HCEC 1CT (cell line): ENCODE results near the gene GTSF1L.

Source experiments
- DNase-seq: peaks from one replicate; pipeline ENCODE4 v3.0.0-alpha.2; 2017

The GTSF1L gene

DNA sequence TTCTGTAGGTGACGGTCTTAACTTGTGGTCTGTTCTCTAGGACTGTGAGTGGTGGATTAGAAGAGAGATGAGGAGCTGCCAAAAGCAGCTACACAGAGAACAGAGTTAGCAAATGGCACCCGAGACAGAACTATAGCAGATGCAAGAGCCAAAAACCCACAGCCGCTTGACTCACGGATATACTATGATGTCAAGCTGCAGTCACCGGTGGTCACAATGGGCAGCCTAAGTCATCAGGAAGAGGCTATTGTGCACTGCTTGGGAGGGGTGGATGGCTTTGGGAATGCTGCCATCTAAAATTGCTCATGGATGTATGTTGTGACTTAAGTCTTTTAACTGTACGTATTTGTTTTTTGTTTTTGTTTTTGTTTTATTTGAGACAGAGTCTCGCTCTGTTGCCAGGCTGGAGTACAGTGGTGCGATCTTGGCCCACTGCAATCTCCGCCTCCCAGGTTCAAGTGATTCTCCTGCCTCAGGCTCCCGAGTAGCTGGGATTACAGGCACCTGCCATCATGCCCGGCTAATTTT is at the start of gene GTSF1L:
Gene GTSF1L, minus strand, starts transcription at position 192 of the 528 bp plus-strand sequence. CDS start 308 bp downstream, outside the sequence.
- DNase-seq, result peak; percentile 65

DNA sequence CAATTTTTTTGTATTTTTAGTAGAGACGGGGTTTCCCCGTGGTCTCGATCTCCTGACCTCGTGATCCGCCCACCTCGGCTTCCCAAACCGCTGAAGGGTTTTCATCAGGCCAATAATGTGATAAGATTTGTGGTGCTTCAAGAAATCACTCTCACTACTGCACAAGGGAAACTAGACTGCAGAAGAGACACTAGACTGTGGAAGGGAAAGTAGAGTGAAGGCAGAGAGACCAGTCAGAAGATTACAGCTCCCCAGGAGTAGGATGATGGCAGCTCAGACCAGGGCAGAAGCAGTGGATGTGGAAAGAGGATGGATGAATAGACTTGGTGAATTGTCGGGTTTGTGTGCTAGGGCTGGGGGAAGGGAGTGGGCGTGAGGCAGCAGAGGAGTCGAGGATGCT is 48.0 kb upstream of the GTSF1L start:
- DNase-seq, result no peak

DNA sequence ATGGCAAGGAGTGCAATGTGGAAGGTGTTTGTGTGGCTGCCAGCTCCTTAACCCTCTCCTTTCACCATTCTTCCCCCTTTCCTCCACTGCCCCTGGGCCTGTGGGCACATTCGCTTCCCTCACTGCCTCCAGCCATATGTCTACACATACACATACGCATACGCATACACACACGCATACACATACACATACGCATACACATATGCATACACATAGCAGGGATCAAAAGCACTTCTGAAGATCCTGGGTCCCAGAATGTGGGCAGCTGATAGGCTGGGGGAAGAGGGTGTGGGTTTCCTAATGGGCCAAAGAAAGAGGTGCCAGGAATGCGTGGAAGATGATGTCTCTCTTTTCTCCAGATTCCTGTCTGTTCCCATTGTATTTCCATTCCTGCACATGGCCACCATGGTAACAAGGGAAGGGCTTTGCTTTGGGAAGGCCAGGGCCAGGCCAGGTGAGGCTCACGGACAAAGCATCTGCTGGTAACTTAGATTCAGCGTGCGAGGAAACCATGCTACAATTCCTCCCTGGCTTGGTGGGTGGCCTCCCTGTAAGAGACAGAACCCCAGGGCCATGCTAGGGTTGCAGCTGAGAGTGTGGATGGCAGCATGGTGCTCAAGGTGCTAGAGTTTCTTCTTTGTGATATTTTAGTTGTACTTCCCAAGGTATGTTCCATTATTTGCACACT is 44.8 kb upstream of the GTSF1L start:
- DNase-seq, result no peak

DNA sequence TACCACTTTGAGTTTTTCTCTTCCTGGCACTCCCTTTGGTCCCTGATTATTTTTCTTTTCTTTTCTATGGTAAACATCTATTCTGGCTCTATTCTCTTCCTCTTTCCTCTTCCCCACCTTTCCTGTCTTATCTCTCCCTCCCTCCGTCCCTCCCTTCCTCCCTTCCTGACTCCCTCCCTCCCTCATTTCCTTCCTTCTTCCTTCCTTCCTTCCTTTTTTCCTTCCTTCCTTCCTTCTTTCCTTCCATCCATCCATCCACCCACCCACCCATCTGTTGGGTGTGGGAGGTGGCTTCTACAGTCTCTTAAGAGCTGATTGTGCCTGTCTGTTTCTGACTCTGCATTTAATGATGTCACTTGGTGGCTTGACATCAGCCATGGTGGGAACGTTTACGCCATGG is 43.5 kb upstream of the GTSF1L start:
- no peak for DNase-seq

DNA sequence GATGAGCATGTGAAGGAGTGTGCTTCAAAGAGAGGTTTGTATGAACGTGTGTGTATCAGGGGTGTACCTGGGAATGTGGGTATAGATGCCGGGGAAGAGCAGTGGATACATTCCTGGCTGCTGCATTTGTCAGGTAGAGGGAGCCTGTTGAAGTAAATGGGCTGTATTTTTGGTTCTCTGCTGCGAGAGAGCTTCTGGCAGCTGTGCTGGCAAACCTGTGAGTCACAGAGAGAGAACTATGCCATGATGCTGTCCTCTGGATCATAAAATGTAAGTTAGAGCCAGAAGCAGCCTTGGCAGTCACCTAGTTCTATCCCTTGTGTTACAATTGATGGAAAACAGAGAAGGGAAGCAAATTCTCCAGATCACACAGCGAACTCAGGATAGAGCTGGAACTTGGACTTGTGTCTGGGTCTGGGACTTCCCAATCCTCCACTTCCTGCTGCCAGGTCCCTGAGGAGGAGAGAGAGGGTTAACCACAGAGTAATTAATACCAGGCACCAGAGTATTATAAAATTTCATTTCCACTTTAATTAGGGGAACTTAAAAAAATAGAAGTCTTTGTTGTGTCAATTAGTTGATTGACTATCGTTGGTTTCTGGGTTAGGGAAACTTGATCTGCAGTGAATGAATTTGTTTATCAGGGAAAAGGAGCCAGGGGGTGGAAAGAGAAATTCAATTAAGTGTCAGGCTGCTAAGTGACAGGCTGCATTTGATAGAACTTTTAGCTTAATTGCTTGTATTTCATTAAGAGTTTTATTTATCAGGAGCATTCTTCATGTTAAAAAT is 41.1 kb upstream of the GTSF1L start:
- DNase-seq, result peak; percentile 41

DNA sequence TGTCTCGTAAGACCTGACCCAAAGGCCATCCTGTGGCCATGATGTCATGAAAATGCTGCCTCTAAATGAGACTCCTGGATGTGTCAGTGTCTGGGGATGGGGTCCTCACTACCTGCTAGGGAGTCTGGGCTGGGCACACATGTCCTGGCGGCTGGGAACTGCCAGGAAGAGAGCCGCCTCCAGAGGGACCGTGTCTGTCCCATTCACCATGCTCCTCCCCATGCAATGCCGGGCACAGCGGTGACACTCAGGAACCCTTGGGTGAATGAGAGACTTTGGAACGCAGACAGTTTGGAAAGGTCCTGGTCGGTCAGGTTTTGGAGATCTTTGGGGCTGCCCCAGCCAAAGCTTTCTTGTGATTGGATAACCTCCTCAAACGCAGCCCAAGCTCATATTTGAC is 40.1 kb upstream of the GTSF1L start:
- no peak for DNase-seq

DNA sequence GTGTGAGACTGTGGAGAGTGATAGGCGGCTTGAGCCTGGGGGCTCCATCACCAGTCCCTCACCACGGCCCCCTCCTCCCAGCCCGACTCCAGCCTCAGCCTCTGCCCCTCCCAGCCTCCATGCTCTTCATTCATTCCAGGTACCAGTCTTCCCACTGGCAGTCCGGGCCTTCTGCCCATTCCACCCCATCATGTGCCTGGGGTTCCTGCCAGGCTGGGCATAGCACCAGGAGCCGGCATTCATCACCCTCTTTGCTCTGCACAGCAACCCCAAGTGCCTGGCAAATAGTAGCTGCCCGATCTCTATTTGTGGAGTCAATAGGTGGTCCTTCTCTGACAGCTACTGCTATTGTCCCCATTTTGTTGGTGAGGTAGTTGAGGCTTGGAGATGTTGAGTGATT is 39.6 kb upstream of the GTSF1L start:
- no peak for DNase-seq

DNA sequence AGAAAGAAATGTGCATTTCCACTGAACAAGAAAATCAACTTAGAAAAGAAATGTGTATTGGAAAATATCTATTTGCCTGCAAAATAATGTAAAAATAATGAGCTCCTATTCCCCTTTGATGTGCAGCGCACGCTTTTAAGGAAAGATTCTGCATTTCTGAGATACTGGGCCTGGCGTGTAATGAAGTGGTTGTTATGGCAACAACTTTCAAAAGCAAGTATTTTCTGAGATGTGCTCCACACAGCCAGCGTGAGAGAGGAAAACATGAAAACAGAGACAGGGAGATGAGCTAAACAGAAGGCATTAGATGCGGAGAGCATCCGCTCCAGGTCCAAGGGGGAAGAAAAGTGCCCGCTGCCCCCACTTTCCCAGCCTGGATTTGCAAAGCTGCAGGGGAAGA is 39.1 kb upstream of the GTSF1L start:
- DNase-seq, result no peak

DNA sequence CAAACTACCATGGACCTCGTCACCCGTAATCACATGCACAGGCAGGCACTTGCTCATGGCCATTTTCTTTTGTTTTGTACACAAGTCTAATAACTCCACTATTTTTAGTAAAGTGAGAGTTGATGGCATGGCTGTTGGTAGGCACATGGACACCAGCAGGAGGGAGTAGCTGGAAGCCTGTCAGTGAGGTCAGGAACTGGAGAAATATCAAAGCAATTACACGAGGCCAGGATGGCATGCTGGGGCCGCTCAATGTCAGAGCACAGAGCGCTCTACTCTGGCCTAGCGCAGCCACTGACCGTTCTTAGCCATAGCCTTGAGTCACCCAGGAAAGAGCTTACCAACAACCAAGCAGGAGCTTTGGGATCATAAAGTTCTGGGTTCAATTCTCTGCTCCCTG is 36.1 kb upstream of the GTSF1L start:
- no peak for DNase-seq

DNA sequence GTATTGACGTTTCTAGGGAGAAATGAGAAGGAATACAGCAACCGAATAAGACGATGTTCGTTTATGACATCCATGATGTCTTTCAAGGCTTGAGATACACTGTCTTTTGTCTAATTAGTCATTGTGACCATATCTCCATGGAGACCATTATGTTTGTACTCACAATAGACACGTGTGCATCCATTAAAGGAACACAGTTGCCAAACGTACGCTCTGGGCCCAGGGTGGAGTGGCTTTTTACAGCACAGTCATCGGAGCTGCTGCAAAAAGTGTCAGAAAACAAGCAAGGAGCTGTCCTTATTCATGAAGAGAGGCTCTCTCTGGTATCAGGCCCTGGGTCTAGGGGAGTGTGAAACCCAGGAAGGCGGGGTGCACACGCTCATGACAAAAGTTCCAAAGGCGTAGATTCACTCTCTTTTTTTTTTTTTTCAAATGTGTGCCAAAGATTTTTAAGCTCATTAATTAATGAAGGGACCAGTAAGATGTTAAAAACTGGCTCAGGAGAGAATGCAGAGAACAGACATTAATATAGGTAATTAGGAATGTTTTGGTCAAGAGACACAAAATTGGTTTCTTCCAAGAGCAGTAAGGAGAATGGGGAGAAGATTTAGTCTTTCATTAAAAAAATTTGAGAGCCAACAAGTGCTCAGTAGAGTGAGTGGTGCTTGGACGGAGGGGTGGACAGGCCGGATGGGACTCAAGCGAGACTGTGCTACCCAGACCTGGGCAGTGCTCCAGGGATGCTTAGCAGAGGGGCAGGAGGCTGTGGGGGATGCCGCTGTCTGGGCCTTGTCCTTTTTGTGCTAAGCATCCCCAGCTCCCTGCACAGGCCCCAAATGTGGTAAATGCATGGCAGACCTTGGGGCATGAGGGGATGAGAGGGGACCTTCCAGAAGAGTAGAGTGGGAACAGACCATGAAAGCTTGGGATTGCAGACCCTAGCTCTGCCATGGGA is 34.9 kb upstream of the GTSF1L start:
- DNase-seq, result no peak

DNA sequence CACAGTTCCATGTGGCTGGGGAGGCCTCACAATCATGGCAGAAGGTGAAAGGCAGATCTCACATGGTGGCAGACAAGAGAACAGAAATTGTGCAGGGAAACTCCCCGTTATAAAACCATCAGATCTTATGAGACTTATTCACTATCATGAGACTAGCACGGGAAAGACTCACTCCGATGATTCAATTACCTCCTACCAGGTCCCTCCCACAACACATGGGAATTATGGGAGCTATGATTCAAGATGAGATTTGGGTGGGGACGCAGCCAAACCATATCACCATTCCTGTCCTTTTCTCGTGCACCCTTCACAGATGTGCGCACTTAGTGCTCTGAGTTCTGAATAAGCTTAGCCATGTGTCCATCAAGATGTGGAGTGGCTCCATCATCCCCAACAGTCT is 31.1 kb upstream of the GTSF1L start:
- DNase-seq, result peak; percentile 18

DNA sequence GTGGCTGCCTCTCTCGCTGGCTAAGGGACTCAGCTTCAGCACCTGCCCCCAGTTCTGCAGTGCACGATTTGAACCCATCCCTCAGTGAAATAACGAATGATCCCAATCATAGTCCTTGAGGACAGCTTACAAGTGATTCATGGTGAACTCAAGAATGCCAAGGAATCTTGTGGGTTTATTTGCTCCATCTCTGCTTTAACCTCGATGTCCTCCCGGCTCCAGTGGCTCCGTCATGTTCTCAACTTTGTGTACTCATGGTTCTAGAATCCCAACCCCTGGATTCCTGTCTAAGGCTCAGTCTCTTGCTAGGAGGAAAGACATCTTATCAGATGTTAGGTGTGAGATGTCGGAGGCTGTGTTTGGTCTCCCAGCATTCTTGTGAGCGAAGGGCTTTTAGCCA is 29.0 kb upstream of the GTSF1L start:
- peak; percentile 90 for DNase-seq

DNA sequence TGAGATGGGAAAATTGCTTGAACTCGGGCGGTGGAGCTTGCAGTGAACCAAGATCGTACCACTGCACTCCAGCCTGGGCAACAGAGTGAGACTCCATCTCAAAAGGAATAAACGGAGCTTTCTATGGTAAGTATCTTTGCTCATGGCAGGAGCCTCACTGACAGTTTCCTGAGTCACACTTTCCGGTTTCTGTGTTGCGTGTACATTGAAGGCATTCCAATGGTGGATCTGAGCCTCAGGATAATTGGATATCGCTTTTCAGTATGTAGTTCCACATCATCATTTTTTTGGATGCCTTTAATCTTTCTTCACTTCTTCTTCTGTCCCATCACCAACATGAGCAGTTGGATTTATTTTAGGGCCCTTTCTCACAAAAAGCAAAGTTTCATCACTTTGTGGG is 28.6 kb upstream of the GTSF1L start:
- DNase-seq, result peak; percentile 89

DNA sequence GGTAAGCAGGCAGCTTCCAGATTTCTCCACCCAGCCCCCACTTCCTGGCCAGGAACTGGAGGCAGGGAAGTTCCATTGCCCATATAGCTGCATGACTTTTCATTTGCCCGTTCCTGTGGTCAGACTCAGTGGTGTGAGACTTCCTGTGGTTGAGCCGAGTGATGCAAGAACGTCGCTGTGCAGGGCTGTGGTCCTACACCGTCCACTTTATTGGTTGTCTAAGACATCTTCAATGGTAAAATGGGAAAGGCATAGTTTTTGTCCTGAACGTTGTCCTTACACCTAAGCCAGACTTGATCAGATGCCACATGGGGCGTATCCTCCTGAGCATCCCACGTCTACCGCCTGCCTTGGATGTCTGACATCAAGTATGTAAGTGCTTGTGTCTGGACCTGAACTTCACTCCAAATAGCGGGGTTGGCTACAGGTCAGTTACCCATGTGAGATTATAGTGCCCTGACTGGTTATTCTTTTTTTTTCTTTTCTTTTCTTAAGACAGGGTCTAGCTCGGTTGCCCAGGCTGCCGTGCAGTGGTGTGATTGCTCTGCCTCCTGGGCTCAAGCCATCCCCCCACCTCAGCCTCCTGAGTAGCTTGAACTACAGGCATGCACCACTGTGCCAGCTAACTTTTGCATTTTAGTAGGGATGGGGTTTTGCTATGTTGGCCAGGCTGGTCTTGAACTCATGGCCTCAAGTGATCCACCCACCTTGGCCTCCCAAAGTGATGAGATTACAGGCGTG is 25.9 kb upstream of the GTSF1L start:
- DNase-seq, result peak; percentile 94

DNA sequence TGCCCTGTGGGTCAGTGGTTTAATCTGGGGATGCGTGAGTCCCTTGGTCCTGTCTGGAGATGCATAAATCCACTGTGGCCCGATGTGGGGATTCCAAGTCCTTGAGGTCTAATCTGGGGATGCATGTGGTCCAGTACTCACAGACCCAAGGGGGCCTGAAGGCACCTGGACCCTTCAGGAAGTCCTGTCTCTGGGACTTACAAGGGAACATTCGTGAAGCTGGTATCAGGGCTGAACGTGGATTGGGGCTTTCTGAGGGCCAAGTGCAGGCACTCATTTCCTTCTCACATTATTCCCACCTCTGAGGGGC is 25.2 kb upstream of the GTSF1L start:
- DNase-seq, result no peak

DNA sequence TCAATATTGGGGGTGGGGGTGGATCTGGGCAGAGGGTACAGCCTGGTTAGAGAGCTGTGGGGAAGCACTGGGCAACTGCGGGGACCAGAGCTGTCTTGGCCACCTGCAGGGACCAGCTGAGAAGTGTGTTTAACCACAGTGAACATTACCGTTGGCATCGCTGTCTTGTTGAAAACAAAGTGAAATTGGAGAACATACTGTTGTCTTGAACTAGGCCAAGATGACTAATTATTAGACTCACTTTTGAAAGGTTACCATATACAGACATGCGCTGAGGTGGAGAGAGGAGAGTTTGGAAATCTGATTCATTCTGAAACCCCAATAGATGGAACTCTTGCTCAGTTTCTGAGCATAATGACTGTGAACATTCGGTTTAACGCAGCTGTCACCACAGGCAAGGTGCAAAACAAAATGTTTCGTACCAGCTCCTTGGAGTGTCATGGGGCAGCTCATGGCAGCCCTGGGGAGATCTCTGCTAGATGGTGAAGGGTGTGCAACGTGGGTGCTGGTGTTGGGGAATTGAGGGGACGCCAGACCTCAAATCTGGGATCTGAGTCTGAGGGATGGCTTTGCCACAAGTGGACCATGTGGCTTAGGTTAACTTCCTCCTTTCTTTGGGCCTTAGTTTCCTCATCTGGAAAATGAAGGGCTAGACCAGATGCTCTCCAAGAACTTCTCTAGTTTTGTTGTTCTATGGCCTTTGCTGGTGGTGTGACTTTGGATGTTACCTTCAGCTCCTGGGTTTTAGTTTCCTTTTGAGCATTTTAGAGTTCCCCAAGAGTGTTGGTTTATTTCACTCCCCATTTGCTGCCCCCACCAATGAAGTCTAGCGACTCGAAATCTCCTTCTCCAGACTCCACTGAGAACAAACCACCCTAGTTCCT is 24.6 kb upstream of the GTSF1L start:
- peak; percentile 96 for DNase-seq

DNA sequence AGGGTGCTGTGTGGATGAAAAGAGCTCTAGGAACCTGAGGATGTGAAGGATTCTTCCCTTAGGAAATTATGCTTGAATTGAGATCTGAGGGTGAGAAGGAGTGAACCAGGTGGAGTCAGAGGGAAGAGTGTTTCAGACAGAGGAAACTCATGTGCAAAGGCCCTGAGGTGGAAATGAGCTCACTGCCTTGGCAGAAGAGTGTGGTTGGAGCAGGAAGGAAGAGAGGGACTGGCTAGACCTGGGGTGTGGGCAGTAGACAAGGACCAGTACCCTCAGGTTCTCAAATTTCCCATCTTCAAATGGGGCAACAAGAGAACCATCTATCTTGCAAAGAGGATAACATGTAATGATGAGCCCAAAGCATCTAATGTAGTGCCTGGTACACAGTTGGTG is 24.0 kb upstream of the GTSF1L start:
- DNase-seq, result peak; percentile 3

DNA sequence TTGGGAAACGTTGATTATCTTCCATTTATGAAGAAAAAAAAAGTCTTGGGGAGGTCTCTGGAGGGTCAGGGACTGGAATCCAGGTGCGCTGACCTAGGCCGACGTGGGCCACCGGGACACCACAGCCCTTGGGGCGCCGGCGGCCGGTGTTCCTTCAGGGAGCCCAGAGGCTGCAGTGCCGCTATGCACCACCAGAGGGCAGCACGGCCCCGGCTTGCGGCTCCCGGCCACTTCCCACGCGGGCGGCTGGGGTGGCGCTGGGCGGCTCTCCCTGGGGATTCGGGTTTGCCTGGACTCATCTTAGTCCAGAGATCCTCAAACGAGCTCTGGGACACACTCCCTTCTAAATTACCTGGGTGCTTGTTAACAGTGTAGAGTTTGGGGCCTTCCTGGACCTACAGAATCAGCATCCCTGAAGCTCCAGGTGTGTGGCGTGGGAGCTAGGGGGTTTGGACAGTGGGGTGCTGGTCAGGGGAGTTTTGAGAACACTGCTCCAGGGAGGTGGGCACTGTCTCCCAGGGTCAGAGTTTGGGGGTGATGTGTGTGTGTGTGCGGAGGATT is 23.0 kb upstream of the GTSF1L start:
- DNase-seq, result peak; percentile 49

DNA sequence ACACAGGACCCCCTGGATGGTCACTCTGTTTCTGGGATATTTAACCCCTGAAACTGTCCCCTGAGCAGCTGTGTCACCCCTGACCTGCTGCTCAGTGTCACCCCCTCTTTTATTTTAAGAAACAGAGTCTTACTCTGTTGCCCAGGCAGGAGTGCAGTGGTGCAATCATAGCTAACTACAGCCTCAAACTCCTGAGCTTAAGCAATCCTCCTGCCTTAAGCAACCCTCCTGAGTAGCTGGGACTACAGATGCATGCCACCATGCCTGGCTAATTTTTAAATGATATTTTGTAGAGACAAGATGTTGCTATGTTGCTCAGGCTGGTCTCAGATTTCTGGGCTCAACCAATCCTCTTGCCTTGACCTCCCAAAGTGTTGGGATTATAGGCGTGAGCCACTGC is 21.5 kb upstream of the GTSF1L start:
- peak; percentile 20 for DNase-seq

DNA sequence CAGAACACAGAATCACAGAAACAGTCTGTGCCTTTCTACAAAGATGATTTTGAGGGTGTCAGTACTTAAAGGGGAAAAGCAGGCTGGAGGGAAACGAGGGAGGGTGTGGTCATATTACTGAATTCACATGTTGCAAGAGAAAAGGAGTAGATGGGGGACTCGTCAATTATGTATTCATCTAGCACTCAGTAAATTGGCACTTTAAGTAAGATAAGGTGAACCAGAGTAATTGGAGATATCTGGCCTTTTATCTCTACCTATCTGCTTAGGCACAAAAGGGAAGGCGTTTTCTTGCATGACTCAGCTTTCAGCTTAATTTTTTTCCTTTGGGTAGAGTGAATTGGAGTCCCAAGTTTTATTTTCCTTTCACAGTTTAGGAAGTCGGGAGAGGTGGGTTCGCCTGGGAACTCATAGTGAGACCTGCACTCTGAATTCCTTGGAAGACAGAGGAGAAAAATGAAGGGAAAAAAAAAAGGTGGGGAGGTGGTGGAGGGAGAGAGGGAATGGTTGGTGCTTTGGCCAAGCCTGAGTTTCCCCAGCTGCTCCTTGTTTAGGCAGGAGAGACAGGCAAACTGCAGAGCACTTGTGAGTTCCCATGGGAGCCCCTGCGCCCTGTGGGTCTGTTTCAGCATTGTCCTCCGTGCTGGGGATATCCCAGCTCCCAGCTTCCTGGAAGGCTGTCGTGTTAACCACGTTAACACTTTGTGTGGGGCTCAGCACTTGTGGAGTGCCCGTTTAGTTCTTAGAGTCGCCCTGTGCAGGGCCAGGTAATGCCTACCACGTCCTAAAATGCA is 19.7 kb upstream of the GTSF1L start:
- no peak for DNase-seq
